Stomach (tissue), 4 donors: ENCODE data around the gene MTCH2.
A peak's percentile ranks its signal among the peaks of the same experiment; 100 is the strongest.

Source experiments
- CTCF ChIP-seq, 7 experiments: fragments of 450-650 bp in 4 of 7; fragments of 200-600 bp in 3 of 7; sonication (generic) in 3 of 7; IDR thresholded peaks; one replicate each; pipeline ENCODE4 v1.5.1; 2016 to 2019; ENCODE audit warnings: antibody characterized with exemption in 7 of 7, control low read depth in 2 of 7, mild to moderate bottlenecking in 1 of 7
- EP300 ChIP-seq: sonication (generic); formaldehyde crosslinking; IDR thresholded peaks from one replicate; pipeline ENCODE4 v1.6.1; 2017; ENCODE audit warnings: antibody characterized with exemption
- POLR2AphosphoS5 ChIP-seq, 3 donors: sonication (generic); formaldehyde crosslinking; IDR thresholded peaks; one replicate each; pipeline ENCODE4 v1.6.1; 2016; ENCODE audit warnings: antibody characterized with exemption in 3 of 3

- TF ChIP-seq POLR2AphosphoS5 (IDR thresholded peaks at IDR 0.05) = peak in 1 of 3 donors; percentile 27
- TF ChIP-seq EP300 = no peak
- TF ChIP-seq CTCF (IDR thresholded peaks at IDR 0.05) = peak in 5 of 7 experiments; percentile 11 to 48 (median 38)
Observed at GRCh38 chr11:47616726-47617416, 25.5 kb downstream of the MTCH2 start.
